ENCODE data around the gene TRIO. TPM values are rescaled to one million over a fixed set of nuclear protein-coding genes. Genes with fewer than 3 reads are reported as not detected.

TRIO gene
- total RNA-seq, 2 experiments from 2014 or later = 3.7 to 4.2 TPM

DNA sequence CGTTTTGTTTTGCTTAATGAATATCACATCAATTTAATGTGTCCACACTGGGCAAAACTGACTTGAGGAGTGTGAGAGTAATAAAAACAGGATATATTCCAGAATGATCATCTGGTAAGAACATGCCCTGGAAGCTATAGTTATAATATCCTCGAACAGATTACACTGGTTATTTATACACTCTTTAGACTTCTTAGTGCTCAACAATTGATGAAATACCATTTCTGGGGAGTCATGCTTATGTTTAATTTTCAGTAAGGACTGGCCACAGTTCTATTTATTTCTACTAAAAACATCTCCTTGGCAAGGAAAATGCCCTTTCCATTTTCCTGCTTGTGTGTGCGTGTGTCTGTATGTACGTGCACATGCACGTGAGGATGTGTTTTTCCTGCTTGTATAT lies 205.0 kb downstream of the TRIO start:
- Mint-ChIP-seq H3K4me3 (no peak overlapping the region), H3K4me1 (no peaks in the 10 kb centered on the region), H3K36me3 (ENCODE audit: low read depth) (no peaks in the 10 kb centered on the region), H3K27me3 (no peaks in the 10 kb centered on the region), H3K9me3 (peaks cover 6% of the 10 kb centered on the region), H3K27ac (no peak overlapping the region)
- CTCF ChIA-PET = no interaction called here
- POLR2A ChIA-PET = no interaction called here
- no peak for DNase-seq

DNA sequence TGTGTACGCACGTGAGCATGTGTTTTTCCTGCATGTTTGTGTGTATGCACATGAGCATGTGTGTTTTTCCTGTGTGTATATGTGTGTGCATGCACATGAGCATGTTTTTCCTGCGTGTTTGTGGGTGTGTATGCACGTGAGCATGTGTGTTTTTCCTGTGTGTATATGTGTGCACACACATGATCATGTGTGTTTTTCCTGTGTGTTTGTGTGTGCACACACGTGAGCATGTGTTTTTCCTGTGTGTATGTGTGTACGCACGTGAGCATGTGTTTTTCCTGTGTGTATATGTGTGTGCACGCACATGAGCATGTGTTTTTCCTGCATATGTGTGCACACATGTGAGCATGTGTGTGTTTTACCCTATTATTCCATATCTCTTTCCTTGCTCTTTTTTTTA lies 205.9 kb downstream of the TRIO start:
- Mint-ChIP-seq H3K4me3 (no peak overlapping the region), H3K4me1 (no peaks in the 10 kb centered on the region), H3K27ac (no peak overlapping the region), H3K27me3 (no peaks in the 10 kb centered on the region), H3K9me3 (peaks cover 6% of the 10 kb centered on the region), H3K36me3 (ENCODE audit: low read depth) (no peaks in the 10 kb centered on the region)
- CTCF ChIA-PET = no interaction called here
- no peak for DNase-seq
- POLR2A ChIA-PET = no interaction called here

DNA sequence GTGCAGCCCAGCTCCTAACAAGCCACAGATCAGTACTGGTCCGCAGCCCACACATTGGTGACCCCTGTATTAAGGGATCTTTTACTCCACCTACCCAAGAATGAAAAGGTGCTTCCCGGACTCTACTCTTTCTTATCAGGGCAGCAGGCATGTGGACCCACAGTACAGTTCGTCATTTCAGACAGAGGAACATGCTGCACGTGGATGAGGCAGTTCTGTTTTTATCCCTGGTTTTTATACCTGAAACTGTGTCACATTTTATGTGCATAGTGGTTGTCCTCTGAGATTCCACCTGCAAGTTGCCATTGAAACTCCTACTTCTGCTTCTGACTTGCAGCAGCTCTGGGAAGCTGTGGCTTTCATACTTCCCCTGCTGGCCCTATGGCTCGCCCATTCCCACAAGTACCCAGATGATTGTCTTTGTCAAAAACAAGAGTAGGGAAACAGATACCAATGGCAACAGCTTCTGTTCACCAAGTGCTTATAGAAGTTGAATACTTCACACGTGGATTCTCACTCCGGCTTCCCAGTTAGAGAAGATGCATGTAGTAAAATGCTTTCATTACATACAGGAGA lies 208.0 kb downstream of the TRIO start:
- H3K27me3 Mint-ChIP-seq = no peaks in the 10 kb centered on the region
- CTCF ChIA-PET = interaction anchor here (1.2 to 1.4 kb wide), 3 partner anchors 226 to 307 kb away, joined by 3 to 4 read pairs (median 4); no protein-coding TSS in a partner anchor
- POLR2A ChIA-PET = no interaction called here
- H3K36me3 Mint-ChIP-seq (ENCODE audit: low read depth) = no peaks in the 10 kb centered on the region
- no peak overlapping the region for H3K27ac Mint-ChIP-seq
- H3K4me1 Mint-ChIP-seq = peaks cover under 1% of the 10 kb centered on the region
- no peak overlapping the region for H3K4me3 Mint-ChIP-seq
- H3K9me3 Mint-ChIP-seq = peaks cover 6% of the 10 kb centered on the region
- no peak for DNase-seq

DNA sequence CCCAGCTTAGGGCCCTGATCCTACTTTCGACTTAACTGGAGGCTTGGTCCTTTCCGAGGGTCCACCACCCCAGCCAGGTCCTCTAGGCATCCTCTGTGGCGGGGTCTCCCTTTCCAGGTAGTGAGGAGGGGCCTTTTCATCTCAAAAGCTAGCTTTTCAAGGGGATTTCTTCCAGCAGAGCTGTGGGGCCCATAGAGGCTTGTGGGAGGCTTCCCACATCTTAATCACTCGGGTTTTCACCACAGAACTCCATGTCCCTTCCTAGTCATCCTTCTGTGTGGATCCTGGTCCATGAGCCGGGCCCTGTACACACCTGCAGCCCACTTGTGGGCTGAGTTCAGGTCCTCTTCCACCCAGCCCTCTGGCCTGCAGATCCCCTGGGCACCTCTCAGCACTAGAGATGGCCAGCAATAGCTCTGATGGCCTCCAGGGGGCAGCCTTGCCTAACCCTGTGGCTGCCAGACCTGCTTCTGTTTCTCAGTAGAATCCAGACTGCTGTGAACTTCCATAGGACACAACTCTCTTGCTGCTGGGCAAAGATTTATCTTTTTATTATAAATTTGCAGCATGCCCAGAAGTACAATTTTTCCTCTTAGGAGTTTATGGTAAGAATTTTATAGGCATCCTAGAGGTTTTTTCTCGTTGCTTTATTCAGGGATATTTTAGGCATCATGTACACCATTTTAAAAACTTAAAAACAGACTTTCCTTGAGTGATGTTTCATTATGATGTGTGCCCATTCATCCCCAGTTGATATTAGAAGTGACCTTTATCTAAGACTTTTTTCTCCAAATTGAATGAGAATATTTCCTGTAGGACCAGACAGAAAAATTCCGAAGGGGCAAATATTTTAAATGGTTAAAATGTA lies 208.9 kb downstream of the TRIO start:
- POLR2A ChIA-PET = no interaction called here
- CTCF ChIA-PET = interaction anchor here (0.6 to 1.4 kb wide), 7 partner anchors 12 to 306 kb away, joined by 3 to 9 read pairs (median 3); no protein-coding TSS in a partner anchor
- Mint-ChIP-seq H3K4me1 (peaks cover 8% of the 10 kb centered on the region), H3K27ac (no peak overlapping the region), H3K9me3 (peaks cover 6% of the 10 kb centered on the region), H3K4me3 (no peak overlapping the region), H3K36me3 (ENCODE audit: low read depth) (no peaks in the 10 kb centered on the region), H3K27me3 (no peaks in the 10 kb centered on the region)
- DNase-seq = peak; percentile 63

DNA sequence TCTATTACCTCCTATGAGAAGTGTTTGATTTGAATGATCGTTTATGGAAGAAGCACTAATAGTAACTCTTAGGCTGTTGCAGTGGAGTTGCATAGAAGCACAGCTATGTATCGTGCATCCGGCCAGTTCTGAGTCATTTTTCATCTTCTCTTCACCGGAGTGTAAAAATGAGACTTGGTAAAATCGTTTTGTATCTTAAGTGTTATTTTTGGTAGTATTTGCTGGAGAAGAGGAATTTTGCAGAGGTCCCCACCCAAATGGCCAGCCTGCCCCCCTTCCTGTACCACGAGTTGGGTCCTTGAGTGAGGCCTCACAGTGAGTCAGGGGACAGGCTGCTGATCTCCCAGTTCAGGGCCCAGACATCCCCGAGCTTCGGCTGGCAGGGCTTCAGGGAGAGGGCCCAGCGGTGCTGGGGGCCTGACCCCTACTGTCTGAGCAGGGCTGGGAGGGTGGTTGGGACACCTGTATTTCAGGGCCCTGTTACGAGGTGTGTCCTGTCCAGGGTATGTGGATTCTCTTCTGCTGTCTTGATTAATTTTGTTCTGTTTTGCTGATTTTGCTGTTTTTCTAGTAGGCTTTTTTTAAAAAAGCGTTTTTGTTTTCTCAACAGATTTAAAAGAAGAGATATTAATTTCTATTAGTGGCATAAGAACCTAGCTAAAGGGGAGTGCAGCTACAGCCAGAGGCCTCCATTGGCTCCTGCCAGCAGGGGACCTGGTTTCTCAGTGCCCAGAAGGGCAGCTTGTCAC lies 210.8 kb downstream of the TRIO start:
- Mint-ChIP-seq H3K4me3 (no peak overlapping the region), H3K36me3 (ENCODE audit: low read depth) (no peaks in the 10 kb centered on the region), H3K4me1 (peaks cover 8% of the 10 kb centered on the region), H3K27ac (no peak overlapping the region), H3K27me3 (no peaks in the 10 kb centered on the region), H3K9me3 (peaks cover 4% of the 10 kb centered on the region)
- CTCF ChIA-PET = interaction anchor here (0.7 to 2.5 kb wide), 4 partner anchors 9 to 294 kb away, joined by 3 to 14 read pairs (median 4); no protein-coding TSS in a partner anchor
- DNase-seq = no peak
- POLR2A ChIA-PET = no interaction called here

DNA sequence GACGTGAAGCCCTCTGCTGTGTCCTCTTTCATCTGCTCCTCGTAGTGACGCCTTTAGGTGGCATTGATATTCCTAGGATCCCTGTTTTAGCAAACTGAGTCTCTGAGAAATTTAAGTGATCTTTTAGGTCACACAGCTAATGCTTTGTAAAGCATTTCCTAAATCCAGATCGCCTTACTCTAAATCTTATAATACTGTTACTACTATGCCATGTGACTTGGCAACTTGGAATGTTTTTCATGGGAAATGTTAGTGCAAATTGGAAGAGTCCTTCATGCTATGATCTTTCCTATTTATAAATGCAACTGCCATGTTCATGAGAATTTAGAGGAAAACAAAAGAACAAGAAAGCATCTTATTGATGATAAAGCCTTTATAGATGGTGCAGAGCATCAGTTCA lies 212.2 kb downstream of the TRIO start:
- no peak overlapping the region for H3K27ac Mint-ChIP-seq
- DNase-seq = no peak
- ChIA-PET CTCF (interaction anchor here (1.2 kb wide), 1 partner anchor 299 kb away, joined by 3 read pairs; no protein-coding TSS in a partner anchor), POLR2A (no interaction called here)
- no peaks in the 10 kb centered on the region for H3K9me3 Mint-ChIP-seq
- no peaks in the 10 kb centered on the region for H3K27me3 Mint-ChIP-seq
- no peaks in the 10 kb centered on the region for H3K36me3 Mint-ChIP-seq (ENCODE audit: low read depth)
- peaks cover 8% of the 10 kb centered on the region for H3K4me1 Mint-ChIP-seq
- H3K4me3 Mint-ChIP-seq = no peak overlapping the region

DNA sequence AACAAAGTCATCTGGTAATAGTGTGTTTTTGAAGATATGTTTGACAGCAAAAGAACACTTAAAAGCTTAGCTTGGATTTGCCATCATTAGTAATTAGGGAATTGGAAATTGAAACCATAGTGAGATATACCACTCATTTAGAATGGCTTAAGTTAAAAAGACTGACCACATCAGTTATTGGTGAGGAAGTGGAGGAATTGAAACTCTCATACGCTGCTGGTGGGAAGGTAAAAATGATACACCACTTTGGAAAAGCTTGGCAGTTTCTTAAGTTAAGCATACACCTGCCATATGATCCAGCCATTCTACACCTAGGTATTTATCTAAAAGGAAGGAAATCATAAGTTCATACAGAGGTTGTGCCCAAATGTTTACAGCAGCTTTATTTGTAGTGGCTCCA lies 213.2 kb downstream of the TRIO start:
- DNase-seq = no peak
- ChIA-PET POLR2A (no interaction called here), CTCF (interaction anchor here (1.2 kb wide), 1 partner anchor 298 kb away, joined by 3 read pairs; no protein-coding TSS in a partner anchor)
- H3K4me3 Mint-ChIP-seq = no peak overlapping the region
- H3K9me3 Mint-ChIP-seq = no peaks in the 10 kb centered on the region
- no peaks in the 10 kb centered on the region for H3K27me3 Mint-ChIP-seq
- H3K4me1 Mint-ChIP-seq = peaks cover 8% of the 10 kb centered on the region
- no peak overlapping the region for H3K27ac Mint-ChIP-seq
- no peaks in the 10 kb centered on the region for H3K36me3 Mint-ChIP-seq (ENCODE audit: low read depth)

DNA sequence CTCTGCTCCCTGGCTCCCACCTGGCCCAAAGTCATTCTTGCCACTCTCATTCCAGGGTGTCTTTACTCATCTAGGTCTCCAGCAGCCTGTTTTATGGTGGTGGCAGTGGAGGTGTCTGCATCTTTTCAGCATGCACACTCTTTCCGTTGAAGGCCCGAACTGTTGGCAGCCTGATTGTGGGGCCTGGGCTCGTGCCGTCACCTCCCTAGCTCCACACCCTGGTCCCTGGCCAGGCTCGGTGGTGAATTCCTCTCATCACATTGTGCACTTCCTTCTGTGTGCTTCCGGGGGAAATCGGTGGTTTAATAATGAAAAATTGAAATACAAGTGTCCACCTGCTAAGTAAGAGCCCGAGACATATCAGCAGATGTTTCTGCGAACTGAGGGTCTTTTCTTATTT lies 214.3 kb downstream of the TRIO start:
- DNase-seq = no peak
- H3K27me3 Mint-ChIP-seq = no peaks in the 10 kb centered on the region
- ChIA-PET CTCF (interaction anchor here (0.6 to 2.7 kb wide), 2 partner anchors 17 to 292 kb away, joined by 4 to 8 read pairs; no protein-coding TSS in a partner anchor), POLR2A (no interaction called here)
- no peak overlapping the region for H3K4me3 Mint-ChIP-seq
- peaks cover 8% of the 10 kb centered on the region for H3K4me1 Mint-ChIP-seq
- no peaks in the 10 kb centered on the region for H3K36me3 Mint-ChIP-seq (ENCODE audit: low read depth)
- H3K9me3 Mint-ChIP-seq = no peaks in the 10 kb centered on the region
- H3K27ac Mint-ChIP-seq = no peak overlapping the region

DNA sequence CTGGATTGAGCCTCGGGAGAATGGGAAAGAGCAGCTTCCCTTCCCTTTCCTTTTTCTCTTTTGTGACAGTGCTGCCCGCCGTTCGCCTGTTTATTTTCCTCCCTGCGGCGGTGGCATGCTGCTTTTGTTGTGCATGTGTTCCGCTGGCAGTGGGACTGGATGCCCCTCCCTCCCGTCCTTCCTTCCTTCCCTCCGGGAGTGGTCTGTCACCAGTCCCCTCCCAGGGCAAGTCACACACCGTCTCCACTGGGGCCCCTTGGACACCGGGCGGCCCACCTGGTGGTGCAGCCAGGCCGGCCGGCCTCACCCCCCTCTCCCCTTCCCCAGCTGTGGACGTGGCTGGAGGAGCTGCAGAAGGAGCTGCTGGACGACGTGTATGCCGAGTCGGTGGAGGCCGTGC lies 214.7 kb downstream of the TRIO start:
- peaks cover 8% of the 10 kb centered on the region for H3K4me1 Mint-ChIP-seq
- CTCF ChIA-PET = interaction anchor here (2.7 kb wide), 1 partner anchor 291 kb away, joined by 8 read pairs; no protein-coding TSS in a partner anchor
- POLR2A ChIA-PET = no interaction called here
- no peaks in the 10 kb centered on the region for H3K27me3 Mint-ChIP-seq
- no peaks in the 10 kb centered on the region for H3K36me3 Mint-ChIP-seq (ENCODE audit: low read depth)
- no peak overlapping the region for H3K4me3 Mint-ChIP-seq
- no peak for DNase-seq
- no peaks in the 10 kb centered on the region for H3K9me3 Mint-ChIP-seq
- H3K27ac Mint-ChIP-seq = no peak overlapping the region

DNA sequence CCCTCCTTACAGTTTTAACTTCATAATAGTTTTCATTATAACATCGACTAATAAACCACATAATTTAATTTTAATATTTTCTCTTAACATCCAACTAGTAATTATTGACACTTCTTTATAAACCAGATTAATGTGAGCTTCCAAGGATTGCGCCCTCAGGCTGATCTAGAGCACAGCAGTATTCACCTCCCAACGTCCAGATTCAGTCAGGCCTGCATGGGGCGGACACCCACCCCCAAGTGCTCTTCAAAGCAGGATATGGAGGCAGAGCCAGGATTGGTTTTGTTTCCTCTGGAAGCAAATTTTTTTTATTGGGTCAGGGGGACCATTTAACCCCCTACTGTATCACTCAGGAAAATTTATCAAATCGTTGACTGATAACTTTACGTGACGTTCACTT lies 215.4 kb downstream of the TRIO start:
- ChIA-PET POLR2A (no interaction called here), CTCF (interaction anchor here (2.7 kb wide), 1 partner anchor 290 kb away, joined by 8 read pairs; no protein-coding TSS in a partner anchor)
- Mint-ChIP-seq H3K27ac (peak overlapping the region; percentile 31), H3K4me3 (no peak overlapping the region), H3K9me3 (no peaks in the 10 kb centered on the region), H3K27me3 (no peaks in the 10 kb centered on the region), H3K36me3 (ENCODE audit: low read depth) (no peaks in the 10 kb centered on the region), H3K4me1 (peaks cover 8% of the 10 kb centered on the region)
- no peak for DNase-seq

DNA sequence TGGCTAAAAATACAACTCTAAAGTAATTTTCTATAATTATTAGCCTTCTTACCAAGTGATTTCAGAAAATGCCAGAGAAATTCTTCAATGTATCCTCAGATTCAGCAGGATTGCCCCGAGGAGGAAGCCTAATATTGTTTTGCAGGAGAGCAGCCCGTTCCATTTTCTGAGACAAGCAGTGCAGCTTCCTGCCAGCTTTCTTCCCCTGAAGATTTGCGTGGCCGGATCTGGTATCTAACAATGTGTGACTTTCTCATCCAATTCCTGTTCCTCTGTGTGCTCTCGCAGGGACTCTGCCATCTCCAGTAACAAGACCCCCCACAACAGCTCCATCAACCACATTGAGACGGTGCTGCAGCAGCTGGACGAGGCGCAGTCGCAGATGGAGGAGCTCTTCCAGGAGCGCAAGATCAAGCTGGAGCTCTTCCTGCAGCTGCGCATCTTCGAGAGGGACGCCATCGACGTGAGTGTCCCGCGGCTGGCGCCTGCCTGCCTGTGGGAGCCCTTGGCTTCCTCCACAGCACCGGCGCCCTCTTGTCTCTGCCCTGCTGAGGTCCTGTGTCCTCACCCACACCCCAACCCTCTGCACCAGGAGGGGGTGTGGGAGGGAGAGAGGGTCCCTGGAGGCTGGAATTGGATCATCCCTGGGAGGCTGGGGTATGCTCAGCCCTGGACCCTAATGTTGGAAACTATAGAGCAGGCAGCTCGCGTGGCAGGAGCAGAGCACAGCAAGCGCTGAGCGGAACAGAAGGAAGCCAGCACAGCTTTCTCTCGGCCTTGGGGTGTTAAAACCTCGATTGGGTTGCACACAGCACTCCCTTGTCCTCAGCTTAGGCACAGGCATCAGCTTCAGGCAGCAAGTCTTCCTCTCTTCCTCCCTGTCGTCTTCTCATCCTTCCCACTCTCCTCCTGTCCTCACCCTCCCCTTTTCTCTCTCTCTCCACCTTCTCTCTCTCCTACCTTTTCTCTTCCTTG lies 216.2 kb downstream of the TRIO start:
- POLR2A ChIA-PET = no interaction called here
- Mint-ChIP-seq H3K27me3 (no peaks in the 10 kb centered on the region), H3K36me3 (ENCODE audit: low read depth) (no peaks in the 10 kb centered on the region), H3K4me3 (no peak overlapping the region), H3K4me1 (peaks cover 12% of the 10 kb centered on the region), H3K27ac (no peak overlapping the region), H3K9me3 (no peaks in the 10 kb centered on the region)
- DNase-seq = no peak
- CTCF ChIA-PET = interaction anchor here (2.7 kb wide), 1 partner anchor 290 kb away, joined by 8 read pairs; no protein-coding TSS in a partner anchor

DNA sequence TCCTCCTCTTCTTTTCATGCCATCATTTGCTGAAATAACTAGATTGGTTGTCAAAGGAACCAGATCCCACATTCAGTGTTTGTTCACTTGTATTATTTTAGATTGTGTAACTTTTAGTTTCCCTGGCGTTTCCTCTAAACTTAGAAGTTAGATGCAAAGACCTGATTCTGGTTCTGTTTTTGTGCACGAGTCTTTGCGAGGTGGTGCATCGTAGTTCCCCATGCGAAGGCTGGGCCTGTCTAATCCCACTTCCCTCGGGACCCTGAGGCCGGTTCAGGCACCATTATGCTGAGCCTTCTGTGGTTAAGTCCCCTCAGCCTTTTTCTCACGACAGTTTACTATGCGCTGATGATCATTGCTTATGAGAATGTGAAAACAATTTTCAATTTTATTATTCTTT lies 219.3 kb downstream of the TRIO start:
- no peaks in the 10 kb centered on the region for H3K9me3 Mint-ChIP-seq
- POLR2A ChIA-PET = no interaction called here
- H3K36me3 Mint-ChIP-seq (ENCODE audit: low read depth) = no peaks in the 10 kb centered on the region
- H3K4me3 Mint-ChIP-seq = no peak overlapping the region
- H3K27ac Mint-ChIP-seq = no peak overlapping the region
- no peaks in the 10 kb centered on the region for H3K27me3 Mint-ChIP-seq
- H3K4me1 Mint-ChIP-seq = peaks cover 34% of the 10 kb centered on the region
- CTCF ChIA-PET = interaction anchor here (0.6 to 1.4 kb wide), 4 partner anchors 76 to 432 kb away, joined by 3 to 5 read pairs (median 4); no protein-coding TSS in a partner anchor
- DNase-seq = no peak
